HL-60/S4 treated with retinoic acid at 250 ng/mL for 4 days and 3 days (cell line): ENCODE data around the gene RAN.
"Not testable (repeated sequence)": the region's sequence is repeated elsewhere in the genome, so short reads cannot be mapped to it uniquely, and the experiment has no call there.

ENCODE experiments used
- in situ Hi-C: fragments of 300-500 bp; cut with MboI; formaldehyde crosslinking; loops from 2 replicates; pipeline ENCODE4 v1.7.0; 2022; ENCODE audit warnings: low sequenced_read_pairs

Gene RAN

DNA sequence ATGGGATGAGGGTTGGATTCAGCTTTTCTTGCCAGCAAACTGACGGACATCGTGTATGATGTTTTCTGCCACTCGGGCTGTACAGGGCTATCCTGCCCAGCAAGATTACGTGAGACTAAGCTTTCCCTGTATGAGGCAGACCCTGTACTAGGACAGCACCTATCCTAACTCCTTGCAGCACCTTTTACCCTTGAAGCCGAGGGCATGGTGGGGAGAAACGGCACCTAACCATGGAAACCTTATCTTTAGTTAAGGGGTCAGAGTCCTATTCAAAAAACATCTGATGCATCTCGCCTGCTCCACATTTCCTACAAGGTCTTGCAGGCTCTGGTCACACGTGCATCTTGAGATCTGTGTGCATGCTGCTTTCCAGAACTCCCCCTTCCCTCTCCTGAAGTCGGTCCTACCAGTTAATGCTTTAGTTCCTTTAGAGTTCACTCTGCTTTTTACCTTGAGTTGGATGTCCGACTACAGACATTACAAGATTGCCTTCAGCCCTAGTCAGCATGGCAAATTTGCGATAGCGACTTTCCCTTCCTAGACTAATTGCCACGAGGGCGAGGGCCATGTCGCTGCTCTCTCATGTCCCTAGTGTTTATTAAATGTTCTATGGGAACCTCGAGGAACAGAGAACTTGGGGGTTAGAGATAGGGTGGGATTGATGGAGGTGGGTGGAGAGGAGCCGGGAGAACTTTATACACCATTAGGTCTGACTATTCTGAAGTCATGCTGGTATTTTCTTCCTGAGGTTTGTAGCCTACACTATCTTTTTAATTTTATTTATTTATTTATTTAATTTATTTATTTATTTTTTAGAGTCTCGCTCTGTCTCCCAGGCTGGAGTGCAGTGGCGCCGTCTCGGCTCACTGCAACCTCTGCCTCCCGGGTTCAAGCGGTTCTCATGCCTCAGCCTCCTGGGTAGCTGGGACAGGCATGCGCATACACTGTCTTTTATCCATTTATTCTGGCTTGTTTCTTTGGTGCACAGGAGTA lies 6.6 kb downstream of the RAN start:
- in situ Hi-C loops = no loop called here

DNA sequence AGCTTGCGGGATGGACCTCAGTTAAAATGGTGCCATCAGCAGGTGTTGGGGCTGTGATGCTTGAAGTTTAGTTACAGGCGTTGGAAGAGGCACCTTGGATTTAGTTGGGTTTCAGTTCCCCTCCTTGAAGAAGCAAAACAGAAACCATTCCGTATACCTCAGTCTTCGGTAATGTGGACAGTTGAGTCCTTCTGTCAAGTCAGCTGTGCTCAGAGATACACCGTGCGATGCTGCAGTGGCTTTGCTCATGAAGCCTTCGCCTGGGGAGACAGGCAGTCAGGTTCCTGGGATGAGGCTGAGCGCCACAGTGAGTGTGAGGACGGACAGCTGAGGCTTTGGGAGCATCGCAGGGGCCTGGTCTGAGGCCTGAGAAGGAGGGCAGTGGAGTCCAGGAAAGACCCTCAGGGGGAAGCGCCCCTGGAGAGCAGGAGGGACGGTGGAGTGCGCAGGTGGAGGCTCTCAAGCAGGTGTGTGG lies 7.4 kb downstream of the RAN start:
- in situ Hi-C loops = no loop called here

DNA sequence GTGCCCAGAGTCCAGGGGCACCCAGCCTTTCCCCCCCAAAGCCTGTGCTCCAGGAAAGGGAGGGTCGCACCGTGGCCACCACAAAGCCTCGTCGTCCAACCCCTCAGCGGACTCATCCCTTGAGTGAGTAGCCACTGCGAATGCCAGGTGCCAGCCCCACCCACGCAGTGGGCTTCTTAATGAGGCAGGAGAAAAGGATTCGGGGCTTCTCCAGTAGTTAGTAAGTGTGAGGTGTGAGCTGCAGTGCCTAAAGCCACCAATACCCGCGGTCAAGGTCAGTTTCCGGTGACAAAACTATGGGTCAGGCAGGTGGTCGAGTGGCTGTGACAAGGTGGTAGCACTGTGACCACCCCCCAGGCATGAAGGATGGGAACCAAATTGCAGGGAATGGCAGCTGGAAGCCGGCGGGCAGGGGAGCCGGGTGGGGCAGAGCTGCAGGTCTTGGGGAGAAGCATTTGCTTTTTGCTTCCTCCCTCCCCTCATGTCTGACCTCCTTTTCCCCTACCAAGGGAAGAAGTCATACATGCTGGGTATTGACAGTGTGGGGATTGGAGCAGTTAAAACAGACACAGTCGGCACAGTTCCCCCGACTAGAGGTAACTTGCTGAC lies 8.0 kb downstream of the RAN start:
- in situ Hi-C loops = no loop called here

DNA sequence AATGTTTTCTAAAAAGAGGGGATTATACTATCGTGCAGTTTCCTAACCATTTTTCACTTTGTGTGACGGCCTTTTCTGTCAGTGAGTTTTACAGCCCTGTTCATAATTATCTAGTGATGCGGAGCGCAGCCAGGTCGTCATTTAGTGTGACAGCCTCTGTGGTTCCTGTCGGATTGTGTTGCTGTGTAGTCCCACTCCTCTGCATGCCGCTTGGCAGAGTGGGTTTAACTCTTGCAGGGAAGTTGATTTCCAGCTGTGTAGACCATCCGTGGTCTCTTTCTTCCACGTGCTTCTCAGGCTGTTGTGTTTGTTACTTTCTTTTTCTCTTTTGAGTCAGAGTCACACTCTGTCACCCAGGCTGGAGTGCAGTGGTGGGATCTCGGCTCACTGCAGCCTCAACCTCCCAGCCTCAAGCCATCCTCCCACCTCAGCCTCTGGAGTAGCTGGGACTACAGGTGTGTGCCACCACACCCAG lies 8.6 kb downstream of the RAN start:
- in situ Hi-C loops = no loop called here

DNA sequence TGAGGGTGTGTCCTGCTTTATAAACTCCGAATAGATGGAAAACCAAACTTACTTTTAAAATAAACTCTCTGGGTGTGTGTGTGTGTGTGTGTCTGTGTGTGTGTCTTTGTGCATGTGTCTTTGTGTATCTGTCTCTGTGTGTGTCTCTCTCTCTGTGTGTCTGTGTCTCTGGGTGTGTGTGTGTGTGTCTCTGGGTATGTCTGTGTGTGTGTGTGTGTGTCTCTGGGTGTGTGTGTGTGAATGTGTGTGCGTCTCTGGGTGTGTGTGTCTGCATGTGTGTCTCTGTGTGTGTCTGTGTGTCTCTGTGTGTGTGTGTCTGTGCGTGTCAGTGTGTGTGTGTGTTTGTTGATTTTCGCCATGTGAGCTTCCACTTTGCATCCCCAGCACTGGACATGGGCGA lies 9.2 kb downstream of the RAN start:
- in situ Hi-C loops = no loop called here

DNA sequence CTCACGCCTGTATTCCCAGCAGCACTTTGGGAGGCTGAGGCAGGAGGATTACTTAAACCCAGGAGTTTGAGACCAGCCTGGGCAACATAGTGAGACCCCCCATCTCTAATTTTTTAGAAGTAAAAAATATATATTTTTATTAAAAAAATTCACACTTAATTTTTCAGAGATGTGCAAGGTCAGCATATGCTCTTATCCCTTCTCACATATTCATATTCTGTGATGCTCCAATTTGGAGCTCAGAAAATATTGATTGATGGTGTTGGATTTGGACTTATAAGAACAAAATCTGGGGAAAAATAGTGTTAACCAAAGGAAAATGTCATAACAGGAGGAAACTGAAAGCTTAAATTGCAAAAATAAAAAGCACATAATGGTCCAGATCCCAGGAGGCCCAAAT lies 9.7 kb downstream of the RAN start:
- in situ Hi-C loops = no loop called here

DNA sequence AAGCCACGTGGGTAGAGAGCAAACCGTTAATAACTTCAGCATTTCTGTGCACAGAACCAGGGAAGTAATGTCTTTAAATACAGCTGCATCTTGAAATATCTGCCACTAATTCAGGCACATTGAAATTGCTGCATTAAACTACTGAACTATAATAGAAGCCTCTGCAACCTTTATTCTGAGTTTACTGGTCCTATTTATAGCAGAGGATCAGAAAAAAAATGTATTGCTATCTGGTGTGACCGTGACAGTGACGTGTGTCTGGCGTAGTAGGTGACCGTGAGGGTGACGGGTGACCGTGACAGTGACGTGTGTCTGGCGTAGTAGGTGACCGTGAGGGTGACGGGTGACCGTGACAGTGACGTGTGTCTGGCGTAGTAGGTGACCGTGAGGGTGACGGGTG lies 15.3 kb downstream of the RAN start:
- in situ Hi-C loops = not testable (repeated sequence)

DNA sequence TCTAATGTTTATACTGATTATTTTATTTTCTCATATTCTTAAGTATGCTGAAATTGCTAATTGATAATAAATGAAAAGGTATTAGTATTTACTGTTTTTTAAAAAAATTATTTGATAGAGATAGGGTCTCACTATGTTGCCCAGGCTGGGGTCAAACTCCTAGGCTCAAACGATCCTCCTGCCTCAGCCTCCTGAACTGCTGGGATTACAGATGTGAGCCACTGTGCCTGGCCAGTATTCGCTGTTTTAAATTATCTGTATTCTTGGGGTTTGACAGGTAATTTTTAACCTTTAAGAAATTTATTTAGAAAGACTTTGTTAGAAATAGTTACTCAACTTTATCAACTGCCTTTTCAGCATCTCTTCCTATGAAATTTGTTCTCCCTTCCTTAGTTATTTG lies 32.2 kb downstream of the RAN start:
- in situ Hi-C loops = loop anchor here (25.0 kb wide), 1 partner anchor 233 kb away; no protein-coding TSS in a partner anchor

DNA sequence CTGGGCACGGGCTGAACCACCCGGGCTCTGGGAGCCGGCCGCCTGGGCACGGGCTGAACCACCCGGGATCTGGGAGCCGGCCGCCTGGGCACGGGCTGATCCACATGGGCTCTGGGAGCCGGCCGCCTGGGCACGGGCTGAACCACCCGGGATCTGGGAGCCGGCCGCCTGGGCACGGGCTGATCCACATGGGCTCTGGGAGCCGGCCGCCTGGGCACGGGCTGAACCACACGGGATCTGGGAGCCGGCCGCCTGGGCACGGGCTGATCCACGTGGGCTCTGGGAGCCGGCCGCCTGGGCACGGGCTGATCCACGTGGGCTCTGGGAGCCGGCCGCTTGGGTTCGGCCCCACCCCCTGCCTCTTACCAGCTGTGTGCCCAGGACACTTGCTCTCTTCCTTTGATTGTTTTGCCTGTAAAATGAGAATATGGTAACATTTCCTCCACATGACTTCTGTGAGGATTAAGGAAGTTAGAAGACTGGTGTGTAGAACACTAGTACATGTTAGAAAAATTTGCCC lies 33.1 kb downstream of the RAN start:
- in situ Hi-C loops = loop anchor here (25.0 kb wide), 1 partner anchor 232 kb away; no protein-coding TSS in a partner anchor

DNA sequence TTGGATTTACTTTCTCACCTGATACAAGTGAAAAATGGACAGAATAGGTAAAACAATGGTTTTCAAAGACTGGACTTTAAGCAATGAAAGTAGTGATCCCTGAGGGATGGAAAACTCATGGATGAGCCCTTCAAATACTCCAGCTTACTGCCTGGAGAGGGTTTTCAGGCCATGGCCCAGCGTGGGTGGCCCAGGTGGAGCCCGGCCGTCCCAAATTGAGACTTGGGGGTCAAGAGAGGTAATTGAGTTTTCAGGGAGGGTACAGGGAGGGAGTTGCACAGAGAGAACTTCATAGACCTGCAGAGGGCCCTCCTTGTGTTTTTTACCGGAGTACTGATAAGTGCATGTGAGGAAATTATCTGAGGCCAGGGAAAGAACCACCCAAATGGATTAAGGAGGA lies 37.2 kb downstream of the RAN start:
- in situ Hi-C loops = loop anchor here (25.0 kb wide), 1 partner anchor 228 kb away; no protein-coding TSS in a partner anchor

DNA sequence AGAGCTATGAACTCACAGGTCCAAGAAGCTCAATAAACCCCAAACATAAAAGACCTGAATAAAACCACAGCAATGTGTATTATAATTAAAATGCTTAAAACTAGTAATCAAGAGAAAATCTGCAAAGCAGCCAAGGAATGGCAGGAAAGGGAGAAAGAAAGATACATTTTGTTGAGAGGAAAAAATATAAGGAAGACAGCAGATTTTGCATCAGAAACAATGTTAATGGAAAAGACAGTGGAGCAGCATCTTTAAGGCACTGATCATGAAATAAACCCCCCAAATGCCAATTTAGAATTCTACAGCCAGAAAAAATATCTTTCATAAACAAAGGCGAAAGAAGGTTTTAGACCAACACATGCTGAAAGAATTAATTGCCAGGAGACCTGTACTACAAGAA lies 39.3 kb downstream of the RAN start:
- in situ Hi-C loops = loop anchor here (25.0 kb wide), 1 partner anchor 226 kb away; no protein-coding TSS in a partner anchor

DNA sequence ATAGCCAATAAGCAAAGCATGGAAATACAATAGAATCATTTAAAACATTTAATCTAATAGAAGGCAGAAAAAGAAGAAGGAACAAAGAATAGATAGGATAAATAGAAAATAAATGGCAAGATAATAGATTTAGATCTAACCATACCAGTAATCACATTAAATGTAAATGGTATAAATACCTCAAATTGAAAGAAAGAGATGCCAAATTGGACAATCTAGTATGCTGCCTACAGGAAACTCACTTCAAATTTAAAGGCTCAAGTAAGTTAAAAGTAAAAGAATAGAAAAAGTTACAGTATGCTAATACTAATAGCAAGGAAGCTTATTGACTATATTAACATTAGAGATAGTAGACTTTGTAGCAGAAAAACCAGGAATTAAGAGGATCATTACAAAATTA lies 40.1 kb downstream of the RAN start:
- in situ Hi-C loops = loop anchor here (25.0 kb wide), 1 partner anchor 225 kb away; no protein-coding TSS in a partner anchor

DNA sequence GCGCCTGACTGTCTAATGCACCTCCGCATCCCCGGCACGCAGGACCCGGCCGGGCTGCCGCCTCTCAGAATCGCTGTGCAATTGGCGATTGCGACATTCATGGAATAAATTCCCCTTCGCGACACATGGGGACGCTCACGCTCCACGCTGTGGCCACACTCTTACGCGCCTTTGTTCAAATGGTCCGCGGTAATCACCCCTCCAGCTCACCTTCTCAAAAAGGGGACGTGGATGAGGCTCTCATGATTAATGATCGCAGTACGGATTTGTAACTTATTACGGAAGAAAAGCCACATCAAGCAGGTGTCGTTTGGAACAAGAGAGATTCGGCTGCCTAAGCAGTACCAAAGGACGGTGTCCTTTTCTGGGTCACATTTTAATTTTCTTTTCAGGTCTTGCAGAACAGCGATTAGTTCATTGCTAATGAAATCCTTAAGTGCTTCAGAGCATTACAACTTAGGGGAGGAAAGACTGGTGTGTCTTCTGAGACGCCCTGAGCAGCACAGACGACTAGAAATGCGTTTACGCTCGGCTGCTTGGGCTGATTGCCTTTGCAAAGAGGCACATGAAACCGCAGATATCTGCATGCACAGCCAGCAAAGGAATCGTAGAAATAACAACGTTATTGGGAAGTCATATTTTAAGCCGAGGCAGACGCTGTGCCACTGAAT lies 44.5 kb downstream of the RAN start:
- in situ Hi-C loops = loop anchor here (25.0 kb wide), 1 partner anchor 221 kb away; no protein-coding TSS in a partner anchor

DNA sequence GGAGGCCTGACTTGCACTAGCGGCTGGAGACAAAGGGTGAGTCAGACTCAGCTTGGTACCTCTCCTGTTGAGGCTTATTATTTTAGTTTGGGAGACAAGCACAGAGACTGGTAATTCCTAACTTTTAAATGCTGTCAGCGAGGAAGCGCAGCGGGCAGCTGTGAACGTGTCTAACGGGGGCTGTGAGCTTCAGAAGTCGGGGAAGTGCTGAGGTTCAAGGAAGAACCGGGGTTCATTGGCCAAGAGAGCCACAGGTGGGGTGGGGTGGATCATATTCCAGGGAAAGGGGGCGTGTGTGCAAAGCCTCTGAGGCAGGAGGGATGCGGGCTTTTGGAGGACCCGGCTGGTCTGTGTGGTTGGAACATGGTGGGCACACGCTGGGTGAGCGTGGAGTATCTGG lies 45.7 kb downstream of the RAN start:
- in situ Hi-C loops = loop anchor here (25.0 kb wide), 1 partner anchor 220 kb away; no protein-coding TSS in a partner anchor

DNA sequence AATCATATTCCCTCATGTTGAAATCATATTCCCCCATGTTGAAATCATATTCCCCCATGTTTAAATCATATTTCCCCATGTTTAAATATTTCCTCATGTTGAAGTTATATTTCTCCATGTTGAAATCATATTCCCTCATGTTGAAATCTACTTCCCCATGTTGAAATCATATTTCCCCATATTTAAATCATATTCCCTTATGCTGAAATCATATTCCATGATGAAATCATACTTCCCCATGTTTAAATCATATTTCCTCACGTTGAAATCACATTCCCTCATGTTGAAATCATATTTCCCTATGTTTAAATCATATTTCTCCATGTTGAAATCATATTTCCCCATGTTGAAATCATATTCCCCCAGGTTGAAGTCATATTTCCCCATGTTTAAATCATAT lies 47.2 kb downstream of the RAN start:
- in situ Hi-C loops = loop anchor here (25.0 kb wide), 1 partner anchor 218 kb away; no protein-coding TSS in a partner anchor

DNA sequence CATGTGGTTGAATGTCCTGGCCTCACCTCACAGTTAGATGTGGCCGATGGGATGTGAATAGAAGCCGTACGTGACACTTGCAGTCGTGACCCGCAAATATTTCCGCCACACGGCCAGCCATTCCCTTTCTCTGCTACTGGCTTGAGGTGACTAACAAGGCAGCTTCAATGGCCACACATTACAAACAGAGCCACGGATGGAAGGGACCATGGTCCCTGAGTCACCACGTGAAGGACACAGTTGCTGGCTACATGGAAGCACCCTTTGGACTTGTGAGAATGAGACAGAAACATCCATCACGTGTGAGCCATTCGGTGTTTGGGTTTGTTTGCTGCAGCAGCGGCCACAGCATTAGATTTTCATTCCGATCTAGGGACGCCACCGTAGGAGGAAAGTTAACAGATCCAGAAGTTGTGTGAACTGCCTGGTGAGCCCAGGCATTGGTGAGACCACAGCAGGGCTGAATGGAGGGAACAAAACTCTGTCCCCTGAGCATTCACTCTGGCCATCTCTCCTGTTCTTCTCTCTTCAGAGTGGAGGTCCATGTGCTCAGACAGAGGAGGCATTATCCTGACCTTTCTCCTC lies 48.3 kb downstream of the RAN start:
- in situ Hi-C loops = loop anchor here (25.0 kb wide), 1 partner anchor 217 kb away; no protein-coding TSS in a partner anchor

DNA sequence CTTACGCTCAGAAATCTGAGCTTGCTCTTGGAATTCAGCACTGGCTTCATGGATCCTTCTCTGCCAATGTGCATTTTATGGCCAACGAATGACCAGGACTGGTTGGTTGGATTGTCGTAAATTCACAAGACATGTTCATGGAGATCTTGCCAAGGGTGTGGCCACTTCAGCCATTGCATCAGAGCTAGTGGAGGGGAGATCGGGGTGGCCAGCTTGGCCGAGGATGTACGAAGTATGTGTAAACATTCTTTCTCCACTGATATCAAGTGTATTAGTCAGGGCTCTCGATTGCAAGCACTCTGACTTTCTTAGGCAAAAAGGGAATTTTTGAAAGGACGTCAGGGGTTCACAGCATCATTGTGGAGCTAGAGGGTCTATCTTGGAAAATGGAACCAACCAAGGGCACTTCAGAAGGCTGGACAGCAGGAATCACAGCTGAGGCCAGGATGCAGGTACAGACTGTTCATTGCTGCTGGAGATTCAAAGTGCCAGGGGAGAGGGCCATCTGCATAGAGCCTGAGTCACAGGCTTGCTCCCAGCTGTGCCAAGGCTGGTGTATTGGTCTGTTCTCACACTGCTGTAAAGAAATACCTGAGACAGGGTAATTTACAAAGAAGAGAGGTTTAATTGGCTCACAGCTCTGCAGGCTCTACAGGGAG lies 49.0 kb downstream of the RAN start:
- in situ Hi-C loops = loop anchor here (25.0 kb wide), 1 partner anchor 216 kb away; no protein-coding TSS in a partner anchor

DNA sequence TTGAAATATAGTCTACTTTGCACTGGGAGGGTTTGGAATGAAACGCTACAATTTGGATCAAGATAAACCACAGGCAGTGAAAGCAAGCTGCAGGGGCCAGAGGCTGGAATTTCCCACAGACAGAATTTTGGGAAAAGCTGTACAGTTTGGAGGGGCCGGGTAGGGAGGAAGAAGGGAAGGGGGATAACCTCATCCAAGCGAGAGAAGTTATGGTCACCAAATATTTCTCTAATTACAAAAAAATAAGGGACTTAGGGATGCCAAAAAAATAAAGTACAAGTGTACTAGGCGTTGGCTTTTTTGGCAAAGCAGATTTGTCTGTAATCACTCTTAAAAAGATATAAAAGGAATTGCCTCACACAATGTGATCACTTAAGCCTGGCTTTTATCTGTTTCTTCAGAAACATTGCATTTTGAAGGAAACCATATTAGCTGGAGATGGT lies 50.7 kb downstream of the RAN start:
- in situ Hi-C loops = loop anchor here (25.0 kb wide), 1 partner anchor 215 kb away; no protein-coding TSS in a partner anchor

DNA sequence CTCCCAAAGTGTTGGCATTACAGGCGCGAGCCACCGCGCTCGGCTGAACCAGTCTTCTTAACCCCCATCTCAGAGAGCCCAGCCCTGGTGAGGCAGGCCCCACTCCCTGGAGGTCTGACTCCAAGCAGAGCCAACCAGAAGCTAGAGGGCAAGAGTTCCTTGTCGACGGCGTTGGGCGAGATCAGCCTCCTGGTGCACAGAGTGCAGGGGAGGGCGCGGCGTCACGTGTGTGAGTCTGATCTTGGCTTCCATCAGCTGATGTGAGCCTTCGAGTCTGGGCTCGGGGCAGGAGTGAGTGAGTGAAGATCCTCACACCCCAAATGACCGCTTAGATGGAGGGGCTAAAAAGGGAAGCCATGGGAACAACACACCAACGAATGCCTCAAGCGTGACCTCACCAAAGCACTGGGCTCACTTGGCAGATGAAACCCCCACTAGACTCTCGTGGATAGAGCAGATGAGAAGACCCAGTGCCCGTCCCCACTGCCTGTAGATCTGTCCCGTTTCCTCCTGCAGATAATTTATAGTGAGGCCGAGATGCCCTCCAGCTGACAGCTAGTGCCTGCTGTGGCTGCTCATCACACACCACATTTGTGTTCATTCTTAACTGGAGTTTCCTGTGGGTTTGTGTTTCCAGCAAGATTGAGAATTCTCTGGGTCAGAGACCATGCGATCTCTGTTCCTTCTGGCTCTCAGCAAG lies 53.2 kb downstream of the RAN start:
- in situ Hi-C loops = loop anchor here (25.0 kb wide), 1 partner anchor 212 kb away; no protein-coding TSS in a partner anchor
